ENCODE results near the gene TACR2. TPM values are rescaled to one million over a fixed set of nuclear protein-coding genes. Genes with fewer than 3 reads are reported as not detected.

TACR2 gene
- total RNA-seq, 2 experiments from 2014 or later: not detected

DNA sequence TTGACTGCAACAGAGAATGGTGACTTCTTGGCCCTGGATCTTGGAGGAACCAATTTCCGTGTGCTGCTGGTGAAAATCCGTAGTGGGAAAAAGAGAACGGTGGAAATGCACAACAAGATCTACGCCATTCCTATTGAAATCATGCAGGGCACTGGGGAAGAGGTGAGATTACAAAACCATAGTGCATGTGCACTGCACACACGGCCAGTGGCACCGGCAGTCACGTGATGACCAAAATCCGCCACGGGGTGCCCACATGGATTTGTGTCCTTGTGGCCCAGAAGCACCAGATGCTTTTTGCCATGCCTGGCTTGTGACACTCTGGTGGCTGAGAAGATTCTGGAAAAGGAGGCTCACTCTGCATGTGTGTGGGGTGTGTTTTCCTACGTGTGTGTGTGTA lies 32.4 kb downstream of the TACR2 start:
- Histone ChIP-seq H3K9me3 (ENCODE audit: control insufficient read depth in 1 of 2, insufficient read depth in 1 of 2, low read length in 2 of 2) (no peaks in the 10 kb centered on the region), H3K4me3 (ENCODE audit: low read length) (no peak overlapping the region), H3K27me3 (ENCODE audit: control insufficient read depth in 1 of 2, insufficient read depth in 2 of 2, low read length in 2 of 2) (no peaks in the 10 kb centered on the region), H3K27ac (ENCODE audit: low read depth in 1 of 2, low read length in 2 of 2) (no peak overlapping the region), H3K4me1 (ENCODE audit: insufficient read depth, low read length) (no peaks in the 10 kb centered on the region), H3K36me3 (ENCODE audit: insufficient read depth, low read length) (peaks cover 96% of the 10 kb centered on the region)
- intact Hi-C loops (cut with DNase I, micrococcal nuclease): no loop called here
- Mint-ChIP-seq H3K4me1 (ENCODE audit: low read depth) (peaks cover 3% of the 10 kb centered on the region), H3K4me3 (no peak overlapping the region), H3K36me3 (ENCODE audit: low read depth) (peaks cover 92% of the 10 kb centered on the region), H3K27ac (no peak overlapping the region), H3K27me3 (no peaks in the 10 kb centered on the region), H3K9me3 (no peaks in the 10 kb centered on the region)
- TF ChIP-seq, protein P1, sequence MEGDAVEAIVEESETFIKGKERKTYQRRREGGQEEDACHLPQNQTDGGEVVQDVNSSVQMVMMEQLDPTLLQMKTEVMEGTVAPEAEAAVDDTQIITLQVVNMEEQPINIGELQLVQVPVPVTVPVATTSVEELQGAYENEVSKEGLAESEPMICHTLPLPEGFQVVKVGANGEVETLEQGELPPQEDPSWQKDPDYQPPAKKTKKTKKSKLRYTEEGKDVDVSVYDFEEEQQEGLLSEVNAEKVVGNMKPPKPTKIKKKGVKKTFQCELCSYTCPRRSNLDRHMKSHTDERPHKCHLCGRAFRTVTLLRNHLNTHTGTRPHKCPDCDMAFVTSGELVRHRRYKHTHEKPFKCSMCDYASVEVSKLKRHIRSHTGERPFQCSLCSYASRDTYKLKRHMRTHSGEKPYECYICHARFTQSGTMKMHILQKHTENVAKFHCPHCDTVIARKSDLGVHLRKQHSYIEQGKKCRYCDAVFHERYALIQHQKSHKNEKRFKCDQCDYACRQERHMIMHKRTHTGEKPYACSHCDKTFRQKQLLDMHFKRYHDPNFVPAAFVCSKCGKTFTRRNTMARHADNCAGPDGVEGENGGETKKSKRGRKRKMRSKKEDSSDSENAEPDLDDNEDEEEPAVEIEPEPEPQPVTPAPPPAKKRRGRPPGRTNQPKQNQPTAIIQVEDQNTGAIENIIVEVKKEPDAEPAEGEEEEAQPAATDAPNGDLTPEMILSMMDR (IDR thresholded peaks at IDR 0.05): no peak
- no peak for DNase-seq
- ChIA-PET POLR2A (no interaction called here), CTCF (interaction anchor here (1.1 kb wide), 1 partner anchor 9 kb away, joined by 4 read pairs; no protein-coding TSS in a partner anchor)
- no peak for ATAC-seq (ENCODE audit: poor library complexity)

DNA sequence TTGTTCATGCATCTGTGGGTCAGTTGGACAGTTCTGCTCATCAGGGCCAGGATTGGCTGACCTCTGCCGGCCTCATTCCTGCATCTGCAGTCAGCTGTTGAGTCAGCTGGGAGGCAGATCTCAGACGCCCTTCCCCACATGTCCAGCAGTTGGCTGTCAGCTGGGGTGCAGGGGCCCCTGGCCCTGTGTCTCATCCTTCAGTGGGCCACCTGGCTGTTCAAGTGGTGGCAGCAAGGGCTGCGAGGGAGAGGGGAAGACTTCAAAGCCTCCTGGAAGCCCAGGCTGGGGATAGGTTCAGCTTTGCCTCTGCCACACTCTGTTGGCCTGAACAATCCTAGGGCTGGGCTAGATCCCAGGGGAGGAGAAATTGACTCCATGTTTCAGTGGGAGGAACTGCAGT lies 33.2 kb downstream of the TACR2 start:
- no peaks in the 10 kb centered on the region for H3K4me1 Mint-ChIP-seq (ENCODE audit: low read depth)
- H3K36me3 ChIP-seq (ENCODE audit: insufficient read depth, low read length): peaks cover 96% of the 10 kb centered on the region
- intact Hi-C loops (cut with DNase I, micrococcal nuclease): no loop called here
- H3K4me3 Mint-ChIP-seq: no peak overlapping the region
- TF ChIP-seq, protein P1 (IDR thresholded peaks at IDR 0.05): no peak
- no peaks in the 10 kb centered on the region for H3K4me1 ChIP-seq (ENCODE audit: insufficient read depth, low read length)
- ATAC-seq (ENCODE audit: poor library complexity) (no peak), DNase-seq (no peak)
- H3K27ac ChIP-seq (ENCODE audit: low read depth in 1 of 2, low read length in 2 of 2): no peak overlapping the region
- H3K27ac Mint-ChIP-seq: no peak overlapping the region
- ChIA-PET CTCF (interaction anchor here (1.1 kb wide), 1 partner anchor 10 kb away, joined by 4 read pairs; no protein-coding TSS in a partner anchor), POLR2A (interaction anchor here (1.0 kb wide), 1 partner anchor 38 kb away, joined by 3 read pairs; no protein-coding TSS in a partner anchor)
- no peaks in the 10 kb centered on the region for H3K9me3 ChIP-seq (ENCODE audit: control insufficient read depth in 1 of 2, insufficient read depth in 1 of 2, low read length in 2 of 2)
- no peaks in the 10 kb centered on the region for H3K9me3 Mint-ChIP-seq
- no peaks in the 10 kb centered on the region for H3K27me3 Mint-ChIP-seq
- H3K27me3 ChIP-seq (ENCODE audit: control insufficient read depth in 1 of 2, insufficient read depth in 2 of 2, low read length in 2 of 2): no peaks in the 10 kb centered on the region
- H3K36me3 Mint-ChIP-seq (ENCODE audit: low read depth): peaks cover 92% of the 10 kb centered on the region
- H3K4me3 ChIP-seq (ENCODE audit: low read length): no peak overlapping the region

DNA sequence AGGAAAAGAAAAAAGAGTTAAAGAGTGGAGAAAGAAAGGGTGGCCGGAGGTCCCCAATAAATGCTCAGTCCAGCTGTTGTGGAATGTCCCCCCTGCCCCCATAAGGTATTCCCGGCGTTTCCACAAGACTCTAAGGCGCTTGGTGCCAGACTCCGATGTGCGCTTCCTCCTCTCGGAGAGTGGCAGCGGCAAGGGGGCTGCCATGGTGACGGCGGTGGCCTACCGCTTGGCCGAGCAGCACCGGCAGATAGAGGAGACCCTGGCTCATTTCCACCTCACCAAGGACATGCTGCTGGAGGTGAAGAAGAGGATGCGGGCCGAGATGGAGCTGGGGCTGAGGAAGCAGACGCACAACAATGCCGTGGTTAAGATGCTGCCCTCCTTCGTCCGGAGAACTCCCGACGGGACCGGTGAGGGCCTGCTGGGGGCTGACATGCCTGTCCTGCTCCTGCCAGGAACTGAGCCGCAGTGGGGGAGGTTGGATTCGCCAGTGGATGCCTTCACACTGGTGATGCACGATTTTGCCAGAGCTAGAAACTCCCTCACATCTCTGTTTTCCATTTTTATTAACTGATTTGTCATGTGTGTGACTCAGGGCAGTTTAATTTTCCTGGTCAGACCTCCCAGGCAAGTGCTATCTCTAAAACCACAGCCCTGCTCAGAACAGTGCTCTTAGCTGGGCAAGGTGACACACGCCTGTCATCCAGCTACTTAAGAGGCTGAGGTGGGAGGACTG lies 34.2 kb downstream of the TACR2 start:
- Mint-ChIP-seq H3K4me3 (no peak overlapping the region), H3K4me1 (ENCODE audit: low read depth) (no peaks in the 10 kb centered on the region), H3K27me3 (no peaks in the 10 kb centered on the region), H3K36me3 (ENCODE audit: low read depth) (peaks cover 92% of the 10 kb centered on the region), H3K9me3 (no peaks in the 10 kb centered on the region), H3K27ac (peak overlapping the region; percentile 20)
- H3K27ac ChIP-seq (ENCODE audit: low read depth in 1 of 2, low read length in 2 of 2): no peak overlapping the region
- no peak for ATAC-seq (ENCODE audit: poor library complexity)
- H3K4me1 ChIP-seq (ENCODE audit: insufficient read depth, low read length): no peaks in the 10 kb centered on the region
- TF ChIP-seq, protein P1 (IDR thresholded peaks at IDR 0.05): no peak
- ChIA-PET CTCF (interaction anchor here (1.7 kb wide), 1 partner anchor 26 kb away, joined by 4 read pairs; no protein-coding TSS in a partner anchor), POLR2A (interaction anchor here (0.7 to 1.0 kb wide), 2 partner anchors 35 to 37 kb away, joined by 3 read pairs; no protein-coding TSS in a partner anchor)
- intact Hi-C loops (cut with DNase I, micrococcal nuclease): no loop called here
- no peaks in the 10 kb centered on the region for H3K9me3 ChIP-seq (ENCODE audit: control insufficient read depth in 1 of 2, insufficient read depth in 1 of 2, low read length in 2 of 2)
- peaks cover 97% of the 10 kb centered on the region for H3K36me3 ChIP-seq (ENCODE audit: insufficient read depth, low read length)
- DNase-seq: no peak
- no peak overlapping the region for H3K4me3 ChIP-seq (ENCODE audit: low read length)
- no peaks in the 10 kb centered on the region for H3K27me3 ChIP-seq (ENCODE audit: control insufficient read depth in 1 of 2, insufficient read depth in 2 of 2, low read length in 2 of 2)
